ENCODE measurements around the gene SHANK3. TPM values are rescaled to one million over a fixed set of nuclear protein-coding genes. Genes with fewer than 3 reads are reported as not detected.

Gene SHANK3
- total and polyA plus RNA-seq, 2 experiments from 2014 or later = 0.52 to 4.9 TPM

DNA sequence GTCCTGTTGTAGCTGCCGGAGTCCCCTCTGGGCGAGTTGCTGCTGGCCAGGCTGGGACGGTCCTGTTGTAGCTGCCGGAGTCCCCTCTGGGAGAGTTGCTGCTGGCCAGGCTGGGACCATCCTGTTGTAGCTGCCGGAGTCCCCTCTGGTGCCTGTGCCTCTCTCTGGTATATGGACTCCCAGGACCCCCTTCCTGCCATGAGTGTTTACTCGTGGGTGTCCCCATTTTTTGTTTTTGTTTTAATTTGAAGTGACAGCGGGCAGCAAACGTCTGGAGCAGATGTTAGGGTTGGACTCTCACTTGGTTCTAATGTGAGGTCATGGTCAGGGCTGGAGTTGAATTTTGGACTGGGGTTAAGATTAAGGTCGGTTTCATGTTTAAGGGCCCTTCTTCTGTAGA, 14.2 kb downstream of the SHANK3 start (continued):
- TF ChIP-seq, protein P1, sequence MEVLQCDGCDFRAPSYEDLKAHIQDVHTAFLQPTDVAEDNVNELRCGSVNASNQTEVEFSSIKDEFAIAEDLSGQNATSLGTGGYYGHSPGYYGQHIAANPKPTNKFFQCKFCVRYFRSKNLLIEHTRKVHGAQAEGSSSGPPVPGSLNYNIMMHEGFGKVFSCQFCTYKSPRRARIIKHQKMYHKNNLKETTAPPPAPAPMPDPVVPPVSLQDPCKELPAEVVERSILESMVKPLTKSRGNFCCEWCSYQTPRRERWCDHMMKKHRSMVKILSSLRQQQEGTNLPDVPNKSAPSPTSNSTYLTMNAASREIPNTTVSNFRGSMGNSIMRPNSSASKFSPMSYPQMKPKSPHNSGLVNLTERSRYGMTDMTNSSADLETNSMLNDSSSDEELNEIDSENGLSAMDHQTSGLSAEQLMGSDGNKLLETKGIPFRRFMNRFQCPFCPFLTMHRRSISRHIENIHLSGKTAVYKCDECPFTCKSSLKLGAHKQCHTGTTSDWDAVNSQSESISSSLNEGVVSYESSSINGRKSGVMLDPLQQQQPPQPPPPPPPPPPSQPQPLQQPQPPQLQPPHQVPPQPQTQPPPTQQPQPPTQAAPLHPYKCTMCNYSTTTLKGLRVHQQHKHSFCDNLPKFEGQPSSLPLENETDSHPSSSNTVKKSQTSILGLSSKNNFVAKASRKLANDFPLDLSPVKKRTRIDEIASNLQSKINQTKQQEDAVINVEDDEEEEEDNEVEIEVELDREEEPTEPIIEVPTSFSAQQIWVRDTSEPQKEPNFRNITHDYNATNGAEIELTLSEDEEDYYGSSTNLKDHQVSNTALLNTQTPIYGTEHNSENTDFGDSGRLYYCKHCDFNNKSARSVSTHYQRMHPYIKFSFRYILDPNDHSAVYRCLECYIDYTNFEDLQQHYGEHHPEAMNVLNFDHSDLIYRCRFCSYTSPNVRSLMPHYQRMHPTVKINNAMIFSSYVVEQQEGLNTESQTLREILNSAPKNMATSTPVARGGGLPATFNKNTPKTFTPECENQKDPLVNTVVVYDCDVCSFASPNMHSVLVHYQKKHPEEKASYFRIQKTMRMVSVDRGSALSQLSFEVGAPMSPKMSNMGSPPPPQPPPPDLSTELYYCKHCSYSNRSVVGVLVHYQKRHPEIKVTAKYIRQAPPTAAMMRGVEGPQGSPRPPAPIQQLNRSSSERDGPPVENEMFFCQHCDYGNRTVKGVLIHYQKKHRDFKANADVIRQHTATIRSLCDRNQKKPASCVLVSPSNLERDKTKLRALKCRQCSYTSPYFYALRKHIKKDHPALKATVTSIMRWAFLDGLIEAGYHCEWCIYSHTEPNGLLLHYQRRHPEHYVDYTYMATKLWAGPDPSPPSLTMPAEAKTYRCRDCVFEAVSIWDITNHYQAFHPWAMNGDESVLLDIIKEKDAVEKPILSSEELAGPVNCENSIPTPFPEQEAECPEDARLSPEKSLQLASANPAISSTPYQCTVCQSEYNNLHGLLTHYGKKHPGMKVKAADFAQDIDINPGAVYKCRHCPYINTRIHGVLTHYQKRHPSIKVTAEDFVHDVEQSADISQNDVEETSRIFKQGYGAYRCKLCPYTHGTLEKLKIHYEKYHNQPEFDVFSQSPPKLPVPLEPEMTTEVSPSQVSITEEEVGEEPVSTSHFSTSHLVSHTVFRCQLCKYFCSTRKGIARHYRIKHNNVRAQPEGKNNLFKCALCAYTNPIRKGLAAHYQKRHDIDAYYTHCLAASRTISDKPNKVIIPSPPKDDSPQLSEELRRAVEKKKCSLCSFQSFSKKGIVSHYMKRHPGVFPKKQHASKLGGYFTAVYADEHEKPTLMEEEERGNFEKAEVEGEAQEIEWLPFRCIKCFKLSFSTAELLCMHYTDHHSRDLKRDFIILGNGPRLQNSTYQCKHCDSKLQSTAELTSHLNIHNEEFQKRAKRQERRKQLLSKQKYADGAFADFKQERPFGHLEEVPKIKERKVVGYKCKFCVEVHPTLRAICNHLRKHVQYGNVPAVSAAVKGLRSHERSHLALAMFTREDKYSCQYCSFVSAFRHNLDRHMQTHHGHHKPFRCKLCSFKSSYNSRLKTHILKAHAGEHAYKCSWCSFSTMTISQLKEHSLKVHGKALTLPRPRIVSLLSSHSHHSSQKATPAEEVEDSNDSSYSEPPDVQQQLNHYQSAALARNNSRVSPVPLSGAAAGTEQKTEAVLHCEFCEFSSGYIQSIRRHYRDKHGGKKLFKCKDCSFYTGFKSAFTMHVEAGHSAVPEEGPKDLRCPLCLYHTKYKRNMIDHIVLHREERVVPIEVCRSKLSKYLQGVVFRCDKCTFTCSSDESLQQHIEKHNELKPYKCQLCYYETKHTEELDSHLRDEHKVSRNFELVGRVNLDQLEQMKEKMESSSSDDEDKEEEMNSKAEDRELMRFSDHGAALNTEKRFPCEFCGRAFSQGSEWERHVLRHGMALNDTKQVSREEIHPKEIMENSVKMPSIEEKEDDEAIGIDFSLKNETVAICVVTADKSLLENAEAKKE (CRISPR knock-in tag; IDR thresholded peaks at IDR 0.05) = no peak
- TF ChIP-seq ZNF331 (CRISPR knock-in tag; IDR thresholded peaks at IDR 0.05; ENCODE audit: low read depth) = no peak
- no peak for TF ChIP-seq EZH2phosphoT487 (IDR thresholded peaks at IDR 0.05; ENCODE audit: unreplicated experiment)
- no peak for TF ChIP-seq JUNB (IDR thresholded peaks at IDR 0.05; ENCODE audit: unreplicated experiment)
- TF ChIP-seq, protein P2, sequence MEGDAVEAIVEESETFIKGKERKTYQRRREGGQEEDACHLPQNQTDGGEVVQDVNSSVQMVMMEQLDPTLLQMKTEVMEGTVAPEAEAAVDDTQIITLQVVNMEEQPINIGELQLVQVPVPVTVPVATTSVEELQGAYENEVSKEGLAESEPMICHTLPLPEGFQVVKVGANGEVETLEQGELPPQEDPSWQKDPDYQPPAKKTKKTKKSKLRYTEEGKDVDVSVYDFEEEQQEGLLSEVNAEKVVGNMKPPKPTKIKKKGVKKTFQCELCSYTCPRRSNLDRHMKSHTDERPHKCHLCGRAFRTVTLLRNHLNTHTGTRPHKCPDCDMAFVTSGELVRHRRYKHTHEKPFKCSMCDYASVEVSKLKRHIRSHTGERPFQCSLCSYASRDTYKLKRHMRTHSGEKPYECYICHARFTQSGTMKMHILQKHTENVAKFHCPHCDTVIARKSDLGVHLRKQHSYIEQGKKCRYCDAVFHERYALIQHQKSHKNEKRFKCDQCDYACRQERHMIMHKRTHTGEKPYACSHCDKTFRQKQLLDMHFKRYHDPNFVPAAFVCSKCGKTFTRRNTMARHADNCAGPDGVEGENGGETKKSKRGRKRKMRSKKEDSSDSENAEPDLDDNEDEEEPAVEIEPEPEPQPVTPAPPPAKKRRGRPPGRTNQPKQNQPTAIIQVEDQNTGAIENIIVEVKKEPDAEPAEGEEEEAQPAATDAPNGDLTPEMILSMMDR (conservative IDR thresholded peaks at IDR 0.05; ENCODE audit: low read depth in 2 of 2) = no peak
- TF ChIP-seq, protein P3, sequence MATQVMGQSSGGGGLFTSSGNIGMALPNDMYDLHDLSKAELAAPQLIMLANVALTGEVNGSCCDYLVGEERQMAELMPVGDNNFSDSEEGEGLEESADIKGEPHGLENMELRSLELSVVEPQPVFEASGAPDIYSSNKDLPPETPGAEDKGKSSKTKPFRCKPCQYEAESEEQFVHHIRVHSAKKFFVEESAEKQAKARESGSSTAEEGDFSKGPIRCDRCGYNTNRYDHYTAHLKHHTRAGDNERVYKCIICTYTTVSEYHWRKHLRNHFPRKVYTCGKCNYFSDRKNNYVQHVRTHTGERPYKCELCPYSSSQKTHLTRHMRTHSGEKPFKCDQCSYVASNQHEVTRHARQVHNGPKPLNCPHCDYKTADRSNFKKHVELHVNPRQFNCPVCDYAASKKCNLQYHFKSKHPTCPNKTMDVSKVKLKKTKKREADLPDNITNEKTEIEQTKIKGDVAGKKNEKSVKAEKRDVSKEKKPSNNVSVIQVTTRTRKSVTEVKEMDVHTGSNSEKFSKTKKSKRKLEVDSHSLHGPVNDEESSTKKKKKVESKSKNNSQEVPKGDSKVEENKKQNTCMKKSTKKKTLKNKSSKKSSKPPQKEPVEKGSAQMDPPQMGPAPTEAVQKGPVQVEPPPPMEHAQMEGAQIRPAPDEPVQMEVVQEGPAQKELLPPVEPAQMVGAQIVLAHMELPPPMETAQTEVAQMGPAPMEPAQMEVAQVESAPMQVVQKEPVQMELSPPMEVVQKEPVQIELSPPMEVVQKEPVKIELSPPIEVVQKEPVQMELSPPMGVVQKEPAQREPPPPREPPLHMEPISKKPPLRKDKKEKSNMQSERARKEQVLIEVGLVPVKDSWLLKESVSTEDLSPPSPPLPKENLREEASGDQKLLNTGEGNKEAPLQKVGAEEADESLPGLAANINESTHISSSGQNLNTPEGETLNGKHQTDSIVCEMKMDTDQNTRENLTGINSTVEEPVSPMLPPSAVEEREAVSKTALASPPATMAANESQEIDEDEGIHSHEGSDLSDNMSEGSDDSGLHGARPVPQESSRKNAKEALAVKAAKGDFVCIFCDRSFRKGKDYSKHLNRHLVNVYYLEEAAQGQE (IDR thresholded peaks at IDR 0.05; ENCODE audit: unreplicated experiment) = no peak
- TF ChIP-seq EZH2 (IDR thresholded peaks at IDR 0.05; ENCODE audit: low read depth, unreplicated experiment) = no peak
